ENCODE data around the gene AGMO.

Gene AGMO

GRCh38 chr7:15561835-15562234 is at the start of gene AGMO:
Gene AGMO, minus strand, starts transcription at chr7:15562015.
- DNase-seq (ENCODE audit: low read depth in 2 of 2): no peak

- DNase-seq (ENCODE audit: low read depth in 2 of 2): no peak
Measured at GRCh38 chr7:15610503-15610902, 48.7 kb upstream of the AGMO start.

GRCh38 chr7:15609287-15609686 is 47.5 kb upstream of the AGMO start:
- no peak for DNase-seq (ENCODE audit: low read depth in 2 of 2)

GRCh38 chr7:15607529-15608210 is 45.9 kb upstream of the AGMO start:
- DNase-seq (ENCODE audit: low read depth in 2 of 2): no peak

- no peak for DNase-seq (ENCODE audit: low read depth in 2 of 2)
Measured at GRCh38 chr7:15606561-15606960, 44.7 kb upstream of the AGMO start.

- DNase-seq (ENCODE audit: low read depth in 2 of 2): no peak
Measured at GRCh38 chr7:15604166-15604565, 42.4 kb upstream of the AGMO start.

GRCh38 chr7:15603124-15603523 is 41.3 kb upstream of the AGMO start:
- no peak for DNase-seq (ENCODE audit: low read depth in 2 of 2)

- DNase-seq (ENCODE audit: low read depth in 2 of 2): no peak
Measured at GRCh38 chr7:15602236-15602635, 40.4 kb upstream of the AGMO start.

- DNase-seq (ENCODE audit: low read depth in 2 of 2): no peak
Measured at GRCh38 chr7:15601175-15601574, 39.4 kb upstream of the AGMO start.

- no peak for DNase-seq (ENCODE audit: low read depth in 2 of 2)
Measured at GRCh38 chr7:15600298-15600697, 38.5 kb upstream of the AGMO start.

GRCh38 chr7:15594461-15594860 is 32.6 kb upstream of the AGMO start:
- no peak for DNase-seq (ENCODE audit: low read depth in 2 of 2)

GRCh38 chr7:15593382-15593781 is 31.6 kb upstream of the AGMO start:
- no peak for DNase-seq (ENCODE audit: low read depth in 2 of 2)

- no peak for DNase-seq (ENCODE audit: low read depth in 2 of 2)
Measured at GRCh38 chr7:15586266-15586665, 24.5 kb upstream of the AGMO start.

- DNase-seq (ENCODE audit: low read depth in 2 of 2): no peak
Measured at GRCh38 chr7:15584575-15584974, 22.8 kb upstream of the AGMO start.

- DNase-seq (ENCODE audit: low read depth in 2 of 2): no peak
Measured at GRCh38 chr7:15582773-15583172, 21.0 kb upstream of the AGMO start.

- DNase-seq (ENCODE audit: low read depth in 2 of 2): no peak
Measured at GRCh38 chr7:15581352-15581951, 19.6 kb upstream of the AGMO start.

- no peak for DNase-seq (ENCODE audit: low read depth in 2 of 2)
Measured at GRCh38 chr7:15580604-15581351, 19.0 kb upstream of the AGMO start.

- DNase-seq (ENCODE audit: low read depth in 2 of 2): no peak
Measured at GRCh38 chr7:15577600-15577999, 15.8 kb upstream of the AGMO start.

- no peak for DNase-seq (ENCODE audit: low read depth in 2 of 2)
Measured at GRCh38 chr7:15571301-15571878, 9.6 kb upstream of the AGMO start.

- no peak for DNase-seq (ENCODE audit: low read depth in 2 of 2)
Measured at GRCh38 chr7:15567652-15568051, 5.8 kb upstream of the AGMO start.

GRCh38 chr7:15567036-15567435 is 5.2 kb upstream of the AGMO start:
- DNase-seq (ENCODE audit: low read depth in 2 of 2): no peak

- no peak for DNase-seq (ENCODE audit: low read depth in 2 of 2)
Measured at GRCh38 chr7:15566476-15566875, 4.7 kb upstream of the AGMO start.

GRCh38 chr7:15560968-15561367 is 847 bp downstream of the AGMO start:
- DNase-seq (ENCODE audit: low read depth in 2 of 2): no peak

Data from stimulated activated CD4-positive, alpha-beta T cell treated with anti-CD3 and anti-CD28 coated beads, Interleukin-4, amount 100 ng/mL, for 48 hours (primary cell).